ENCODE measurements around the gene AMT.

Gene AMT, protein sequence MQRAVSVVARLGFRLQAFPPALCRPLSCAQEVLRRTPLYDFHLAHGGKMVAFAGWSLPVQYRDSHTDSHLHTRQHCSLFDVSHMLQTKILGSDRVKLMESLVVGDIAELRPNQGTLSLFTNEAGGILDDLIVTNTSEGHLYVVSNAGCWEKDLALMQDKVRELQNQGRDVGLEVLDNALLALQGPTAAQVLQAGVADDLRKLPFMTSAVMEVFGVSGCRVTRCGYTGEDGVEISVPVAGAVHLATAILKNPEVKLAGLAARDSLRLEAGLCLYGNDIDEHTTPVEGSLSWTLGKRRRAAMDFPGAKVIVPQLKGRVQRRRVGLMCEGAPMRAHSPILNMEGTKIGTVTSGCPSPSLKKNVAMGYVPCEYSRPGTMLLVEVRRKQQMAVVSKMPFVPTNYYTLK

GRCh38 chr3:49422379-49423248, at the start of gene AMT:
AMT (minus strand) TSS chr3:49422473; CDS start chr3:49422450, 23 bp downstream.
- TF ChIP-seq GATA3 (IDR thresholded peaks at IDR 0.05; ENCODE audit: low read depth, low read length) (no peak), GATA2 (IDR thresholded peaks at IDR 0.05; ENCODE audit: low read depth, low read length) (no peak)

DNA sequence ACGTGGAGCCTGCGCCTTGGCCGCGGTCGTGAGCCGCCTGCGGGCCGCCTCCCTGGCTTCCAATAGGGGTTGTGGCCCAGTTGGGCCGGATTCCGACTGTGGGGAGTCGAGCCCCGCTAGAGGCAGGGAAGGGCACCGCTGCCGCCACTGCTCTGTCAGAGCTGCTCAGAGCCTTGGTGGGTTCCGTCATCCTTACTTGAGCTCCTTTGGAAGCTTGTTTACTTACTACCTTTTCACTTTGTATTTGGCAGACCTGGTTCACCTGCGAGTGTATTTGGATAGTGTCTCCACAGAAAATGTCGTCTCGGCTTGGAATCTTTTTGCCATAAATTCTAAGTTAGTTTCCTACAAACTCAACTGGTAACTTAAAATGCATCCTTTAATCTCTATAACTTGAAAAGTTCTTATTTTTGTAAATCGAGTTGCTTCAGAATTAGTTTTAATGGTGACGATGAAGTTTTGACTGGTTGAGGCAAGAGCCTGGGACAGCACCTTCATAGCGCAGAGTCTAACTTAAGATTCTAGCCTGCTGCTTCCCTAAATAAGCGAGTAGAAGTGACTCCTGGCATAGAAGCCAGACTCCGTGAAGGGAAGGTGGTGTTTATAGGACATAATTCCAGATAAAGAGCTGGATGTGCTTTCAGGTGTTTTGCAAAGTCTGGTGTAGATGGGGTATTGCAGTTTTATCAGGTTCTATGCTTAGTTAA, 48.6 kb upstream of the AMT start:
- TF ChIP-seq GATA3 (IDR thresholded peaks at IDR 0.05; ENCODE audit: low read depth, low read length), result no peak
- TF ChIP-seq GATA2 (IDR thresholded peaks at IDR 0.05; ENCODE audit: low read depth, low read length), result no peak

GRCh38 chr3:49469936-49470713, 47.9 kb upstream of the AMT start, which contains the start of gene DAG1:
DAG1 (plus strand) TSS chr3:49470267; CDS start chr3:49510535, 40,268 bp downstream.
- TF ChIP-seq GATA2 (IDR thresholded peaks at IDR 0.05; ENCODE audit: low read depth, low read length) (no peak), GATA3 (IDR thresholded peaks at IDR 0.05; ENCODE audit: low read depth, low read length) (no peak)

GRCh38 chr3:49469037-49469935, 47.0 kb upstream of the AMT start:
- no peak for TF ChIP-seq GATA3 (IDR thresholded peaks at IDR 0.05; ENCODE audit: low read depth, low read length)
- no peak for TF ChIP-seq GATA2 (IDR thresholded peaks at IDR 0.05; ENCODE audit: low read depth, low read length)

DNA sequence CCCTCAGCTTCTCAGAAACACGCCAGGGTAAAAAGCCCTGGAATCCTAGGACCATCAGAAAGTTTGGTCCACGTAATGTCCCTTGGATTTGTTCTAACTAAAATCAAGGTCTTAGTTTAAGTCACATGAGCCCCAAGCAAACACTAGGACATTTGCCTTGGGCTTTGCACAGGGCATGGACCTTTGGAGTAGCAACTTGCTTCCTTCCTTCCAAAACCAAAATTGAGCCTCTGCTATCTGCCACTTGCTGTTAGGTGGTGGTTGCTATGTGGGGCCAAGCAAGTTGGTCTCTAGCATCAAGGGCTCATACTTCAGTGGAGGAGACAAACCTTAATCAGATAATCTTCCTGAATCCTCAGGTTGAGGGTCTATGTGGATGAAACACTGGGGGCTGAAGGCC, 43.8 kb upstream of the AMT start:
- TF ChIP-seq GATA2 (IDR thresholded peaks at IDR 0.05; ENCODE audit: low read depth, low read length) (no peak), GATA3 (IDR thresholded peaks at IDR 0.05; ENCODE audit: low read depth, low read length) (no peak)

- TF ChIP-seq GATA2 (IDR thresholded peaks at IDR 0.05; ENCODE audit: low read depth, low read length) (no peak), GATA3 (IDR thresholded peaks at IDR 0.05; ENCODE audit: low read depth, low read length) (no peak)
Observed at GRCh38 chr3:49465270-49466034, 43.2 kb upstream of the AMT start.

DNA sequence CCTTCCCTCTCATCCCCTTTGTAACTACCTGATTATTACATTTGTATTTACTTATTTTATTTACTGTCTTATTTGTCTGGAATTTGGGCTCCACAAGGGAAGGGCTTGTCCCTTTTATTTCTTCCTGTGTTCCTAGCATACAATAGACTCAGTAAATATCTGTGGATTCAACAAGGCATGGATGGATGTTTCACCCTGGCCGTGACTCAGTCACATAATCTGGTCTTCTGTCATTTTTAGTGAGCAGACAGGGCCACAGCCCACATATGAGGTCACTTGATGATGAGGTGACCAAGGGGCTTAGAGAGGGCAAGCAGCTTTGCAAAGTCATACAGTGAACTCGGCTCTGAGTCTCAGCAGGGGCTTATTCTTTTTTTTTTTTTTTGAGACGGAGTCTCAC, 39.9 kb upstream of the AMT start:
- no peak for TF ChIP-seq GATA2 (IDR thresholded peaks at IDR 0.05; ENCODE audit: low read depth, low read length)
- TF ChIP-seq GATA3 (IDR thresholded peaks at IDR 0.05; ENCODE audit: low read depth, low read length), result no peak

DNA sequence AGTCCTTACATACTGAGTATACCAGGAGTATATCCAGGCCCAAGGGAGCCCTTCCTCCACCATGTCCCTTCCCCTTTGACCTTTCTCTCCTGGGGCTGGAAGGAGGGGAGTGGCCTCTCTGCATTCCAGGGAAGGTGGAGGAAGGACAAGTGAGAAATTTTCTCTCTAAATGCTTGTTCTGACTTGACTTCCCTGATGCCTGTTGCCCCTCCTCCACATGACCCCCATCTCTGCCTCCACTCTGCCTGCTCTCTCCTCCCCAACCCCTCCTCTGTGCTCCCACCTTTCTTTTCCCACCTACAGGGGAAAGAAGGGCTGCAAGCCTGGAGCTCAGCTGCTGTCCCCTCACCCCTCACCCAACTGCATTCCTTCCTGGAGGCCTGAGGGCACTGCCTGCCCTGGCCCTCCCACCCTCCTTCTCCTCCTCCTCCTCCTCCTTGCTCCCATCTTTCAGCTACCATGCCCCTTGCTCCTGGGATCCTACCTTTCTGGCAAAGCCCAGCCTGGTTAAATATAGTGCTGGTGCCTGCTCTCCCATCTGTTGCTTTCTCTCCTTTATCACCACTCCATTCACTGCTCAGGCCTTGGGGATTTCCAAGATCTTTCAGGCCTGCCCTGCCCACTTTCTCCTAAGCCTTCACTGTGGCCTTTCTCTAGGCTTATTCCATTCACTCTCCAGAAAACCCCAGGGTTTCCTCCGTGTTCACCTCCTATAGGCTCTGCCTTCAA, 39.3 kb upstream of the AMT start:
- TF ChIP-seq GATA2 (IDR thresholded peaks at IDR 0.05; ENCODE audit: low read depth, low read length) (no peak), GATA3 (IDR thresholded peaks at IDR 0.05; ENCODE audit: low read depth, low read length) (no peak)

- TF ChIP-seq GATA3 (IDR thresholded peaks at IDR 0.05; ENCODE audit: low read depth, low read length), result no peak
- no peak for TF ChIP-seq GATA2 (IDR thresholded peaks at IDR 0.05; ENCODE audit: low read depth, low read length)
Observed at GRCh38 chr3:49460956-49461355, 38.7 kb upstream of the AMT start.

DNA sequence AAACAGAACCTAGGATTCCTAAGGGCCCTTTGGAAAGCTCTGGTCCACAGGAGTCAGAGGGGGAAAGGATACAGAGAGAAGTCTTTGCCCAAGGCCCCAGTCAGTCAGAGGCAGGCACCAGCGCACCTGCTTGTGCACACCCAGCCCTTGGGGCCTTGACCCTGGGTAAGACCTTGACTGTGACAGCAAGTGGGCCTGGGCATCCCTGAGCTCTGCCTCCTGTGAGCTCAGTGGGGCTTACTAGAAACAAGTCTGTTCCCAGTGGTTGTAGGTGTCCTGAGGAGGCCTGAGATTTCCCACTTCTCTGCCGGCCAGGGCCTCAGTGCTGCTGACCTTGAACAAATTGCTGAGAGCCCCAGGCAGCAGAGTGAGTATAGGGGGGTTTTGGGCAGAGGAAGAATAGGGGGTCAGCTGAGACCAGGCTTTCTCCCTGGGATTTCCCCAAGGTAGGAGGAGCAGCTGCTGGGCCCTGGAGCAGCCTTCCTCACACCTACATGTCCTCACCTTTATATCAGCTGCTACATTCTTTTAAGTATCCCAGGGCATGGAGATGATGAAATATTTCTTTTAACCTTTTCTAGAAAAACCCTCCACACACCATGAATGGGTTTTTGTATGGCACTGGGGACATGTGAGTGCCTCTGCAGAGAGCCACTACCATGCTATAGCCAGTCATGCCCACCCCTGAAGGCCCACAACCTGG, 38.1 kb upstream of the AMT start:
- TF ChIP-seq GATA3 (IDR thresholded peaks at IDR 0.05; ENCODE audit: low read depth, low read length) (no peak), GATA2 (IDR thresholded peaks at IDR 0.05; ENCODE audit: low read depth, low read length) (no peak)

DNA sequence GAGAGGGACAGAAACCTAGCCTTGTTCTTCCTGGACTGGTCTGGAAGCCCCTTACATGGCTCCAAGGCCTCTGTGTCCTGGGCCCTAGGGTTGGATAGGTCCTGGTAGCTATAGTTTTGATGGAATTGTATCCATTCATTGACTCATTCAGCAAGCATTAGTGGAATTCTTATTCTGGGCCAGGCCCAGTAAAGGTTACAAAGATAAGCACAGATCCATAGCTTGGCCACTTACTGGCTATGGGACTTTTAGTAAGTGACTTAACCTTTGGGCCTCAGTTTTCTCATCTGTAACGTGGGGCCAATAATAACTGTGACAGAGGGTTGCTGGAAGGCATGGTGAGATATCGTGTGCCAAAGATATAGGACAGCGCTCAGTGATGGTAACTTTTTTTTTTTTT, 34.2 kb upstream of the AMT start:
- no peak for TF ChIP-seq GATA2 (IDR thresholded peaks at IDR 0.05; ENCODE audit: low read depth, low read length)
- TF ChIP-seq GATA3 (IDR thresholded peaks at IDR 0.05; ENCODE audit: low read depth, low read length), result no peak

Measured in SH-SY5Y (cell line).